OCI-LY3 (cell line): ENCODE measurements around the gene MPRIP.
"Not testable (repeated sequence)": the region's sequence is repeated elsewhere in the genome, so short reads cannot be mapped to it uniquely, and the experiment has no call there.

Experiments used
- H2AFZ ChIP-seq: fragments of 200-600, 300-600 bp; shearing (Covaris generic); 2 replicates; pipeline ENCODE4 v1.6.0; 2014; ENCODE audit warnings: antibody characterized with exemption, low read depth, low read length
- H3K27ac ChIP-seq: fragments of 200-600, 300-600 bp; sonication (generic); 2 replicates; pipeline ENCODE4 v1.5.1; 2014; ENCODE audit warnings: mild to moderate bottlenecking, low read length, moderate library complexity, mixed read lengths
- H3K27me3 ChIP-seq: fragments of 200-600, 300-600 bp; sonication (generic); 2 replicates; pipeline ENCODE4 v1.6.1; 2014; ENCODE audit warnings: low read depth, low read length, mixed read lengths
- H3K36me3 ChIP-seq: fragments of 200-600, 300-600 bp; sonication (generic); replicated peaks from 2 replicates; pipeline ENCODE3; 2014; ENCODE audit warnings: low read depth, low read length, mixed read lengths
- H3K4me1 ChIP-seq: fragments of 300-600, 200-600 bp; sonication (generic); 2 replicates; pipeline ENCODE4 v1.6.1; 2014; ENCODE audit warnings: low read length, mixed read lengths
- H3K4me2 ChIP-seq: fragments of 200-600, 300-600 bp; sonication (generic); 2 replicates; pipeline ENCODE4 v1.6.1; 2014; ENCODE audit warnings: low read length, mixed read lengths
- H3K4me3 ChIP-seq: fragments of 300-600, 200-600 bp; sonication (generic); 2 replicates; pipeline ENCODE4 v1.5.1; 2014; ENCODE audit warnings: antibody characterized with exemption, mild to moderate bottlenecking, low read length, moderate library complexity
- H3K79me2 ChIP-seq: fragments of 300-600, 200-600 bp; shearing (Covaris generic); 2 replicates; pipeline ENCODE4 v1.6.1; 2014; ENCODE audit warnings: mild to moderate bottlenecking, low read length, mixed read lengths
- H3K9ac ChIP-seq: fragments of 300-600, 200-600 bp; shearing (Covaris generic); 2 replicates; pipeline ENCODE4 v1.6.0; 2014; ENCODE audit warnings: mild to moderate bottlenecking, low read length, moderate library complexity
- H3K9me3 ChIP-seq: fragments of 200-600, 300-600 bp; shearing (Covaris generic); 2 replicates; pipeline ENCODE4 v1.6.1; 2014; ENCODE audit warnings: low read length, mixed read lengths; ENCODE audit not compliant: insufficient read depth
- H4K20me1 ChIP-seq: fragments of 200-600, 300-600 bp; sonication (generic); 2 replicates; pipeline ENCODE4 v1.6.1; 2016; ENCODE audit warnings: low read length, mixed read lengths; ENCODE audit not compliant: insufficient read depth
- EZH2phosphoT487 ChIP-seq: fragments of 200-600 bp; shearing (Covaris generic); IDR thresholded peaks from 2 replicates; pipeline ENCODE4 v1.6.1; 2018; ENCODE audit warnings: antibody characterized with exemption, mixed run types, low read depth
- TF ChIP-seq, protein P1 (sequence below): fragments of 200-600, 300-600 bp; sonication (generic); IDR thresholded peaks from 2 replicates; pipeline ENCODE4 v1.5.1; 2014; ENCODE audit warnings: antibody characterized with exemption, low read length, low read depth

MPRIP gene

DNA sequence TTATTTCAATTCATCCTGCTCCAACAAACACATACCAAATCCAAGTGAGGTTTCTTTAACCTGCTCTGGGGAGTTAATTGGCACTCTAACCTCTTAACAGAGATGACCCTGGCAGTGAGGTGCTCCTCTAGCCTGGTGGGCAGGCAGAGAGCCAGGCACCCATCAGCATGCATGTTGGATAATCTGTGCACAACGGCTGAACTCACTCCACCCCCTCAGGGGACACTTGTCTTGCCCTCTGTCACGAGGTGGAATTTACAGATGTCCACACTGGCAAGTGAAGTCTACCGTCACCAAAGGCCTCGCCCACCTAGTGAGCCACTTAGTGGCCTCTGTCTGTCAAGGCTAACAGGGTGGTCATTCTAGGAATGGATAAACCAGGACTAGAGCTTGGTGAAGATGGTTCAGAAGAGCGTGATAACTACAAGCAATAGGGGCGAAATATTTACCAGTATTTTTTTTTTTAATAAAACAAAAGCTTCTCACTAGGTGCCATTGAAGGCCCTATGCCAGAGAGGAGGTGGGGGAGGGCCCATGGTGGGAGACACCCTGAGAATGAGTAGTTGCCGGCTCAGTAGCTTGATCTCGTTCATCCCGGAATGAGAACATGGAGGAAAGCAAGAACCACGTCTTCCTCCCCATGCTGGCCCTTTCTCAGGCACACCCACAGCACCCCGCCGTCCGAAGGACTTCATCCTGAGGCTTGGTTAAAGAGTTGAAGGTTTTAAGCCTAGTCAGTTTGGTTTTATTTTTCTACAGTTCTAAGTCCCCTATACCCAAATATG lies 138.7 kb downstream of the MPRIP start:
- TF ChIP-seq EZH2phosphoT487 = no peak
- TF ChIP-seq, protein P1, sequence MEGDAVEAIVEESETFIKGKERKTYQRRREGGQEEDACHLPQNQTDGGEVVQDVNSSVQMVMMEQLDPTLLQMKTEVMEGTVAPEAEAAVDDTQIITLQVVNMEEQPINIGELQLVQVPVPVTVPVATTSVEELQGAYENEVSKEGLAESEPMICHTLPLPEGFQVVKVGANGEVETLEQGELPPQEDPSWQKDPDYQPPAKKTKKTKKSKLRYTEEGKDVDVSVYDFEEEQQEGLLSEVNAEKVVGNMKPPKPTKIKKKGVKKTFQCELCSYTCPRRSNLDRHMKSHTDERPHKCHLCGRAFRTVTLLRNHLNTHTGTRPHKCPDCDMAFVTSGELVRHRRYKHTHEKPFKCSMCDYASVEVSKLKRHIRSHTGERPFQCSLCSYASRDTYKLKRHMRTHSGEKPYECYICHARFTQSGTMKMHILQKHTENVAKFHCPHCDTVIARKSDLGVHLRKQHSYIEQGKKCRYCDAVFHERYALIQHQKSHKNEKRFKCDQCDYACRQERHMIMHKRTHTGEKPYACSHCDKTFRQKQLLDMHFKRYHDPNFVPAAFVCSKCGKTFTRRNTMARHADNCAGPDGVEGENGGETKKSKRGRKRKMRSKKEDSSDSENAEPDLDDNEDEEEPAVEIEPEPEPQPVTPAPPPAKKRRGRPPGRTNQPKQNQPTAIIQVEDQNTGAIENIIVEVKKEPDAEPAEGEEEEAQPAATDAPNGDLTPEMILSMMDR = no peak
- Histone ChIP-seq H3K4me3 (no peak overlapping the region), H4K20me1 (no peaks in the 10 kb centered on the region), H2AFZ (no peak overlapping the region), H3K9me3 (no peaks in the 10 kb centered on the region), H3K4me1 (peaks cover 24% of the 10 kb centered on the region), H3K27me3 (no peaks in the 10 kb centered on the region), H3K9ac (no peak overlapping the region), H3K27ac (no peak overlapping the region), H3K4me2 (no peak overlapping the region), H3K36me3 (peaks cover 7% of the 10 kb centered on the region), H3K79me2 (no peaks in the 10 kb centered on the region)

DNA sequence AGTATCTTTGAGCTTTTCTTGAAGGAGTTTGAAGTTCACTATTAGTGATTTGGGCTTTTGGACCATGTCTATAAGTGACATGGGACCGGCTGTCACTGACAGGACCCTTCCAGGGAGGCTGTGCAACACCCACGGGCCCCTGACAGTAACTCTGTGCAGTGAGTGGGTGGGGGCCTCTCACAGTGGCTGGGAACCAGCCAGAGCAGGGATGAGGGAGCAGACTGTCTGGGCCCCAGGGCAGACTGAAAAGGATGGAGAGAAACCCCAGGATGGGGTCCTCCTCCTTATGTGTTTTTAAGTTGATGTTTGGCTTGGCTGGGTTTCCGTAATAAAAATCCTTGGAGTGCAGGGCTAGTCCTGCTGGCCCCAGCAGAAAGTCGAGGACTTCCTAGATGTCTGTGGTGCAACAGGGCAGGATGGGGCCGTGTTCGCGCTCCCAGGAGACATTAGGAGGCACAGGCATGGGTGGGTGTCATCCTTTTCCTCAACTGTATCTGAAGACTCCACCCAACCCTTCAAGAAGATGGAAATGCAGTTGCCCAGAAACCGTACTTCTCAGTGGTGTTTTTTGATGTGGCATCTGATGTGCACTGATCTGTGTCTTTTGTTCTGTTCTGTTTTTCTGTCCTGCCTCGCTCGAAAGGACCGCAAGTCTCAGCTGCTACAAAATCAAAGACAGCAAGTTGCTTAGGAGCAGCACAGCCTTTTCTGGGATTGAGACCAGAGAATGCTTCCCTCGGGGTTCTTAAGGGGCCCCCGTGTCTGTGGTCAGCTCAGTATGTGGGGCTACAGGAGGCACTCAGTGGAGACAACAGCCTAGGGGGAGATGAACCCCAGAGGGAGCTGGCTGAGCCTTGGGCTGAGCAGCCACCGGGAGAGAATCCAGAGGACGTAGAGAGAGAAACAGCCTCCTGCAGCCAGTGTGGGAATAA lies 139.7 kb downstream of the MPRIP start:
- Histone ChIP-seq H3K27me3 (no peaks in the 10 kb centered on the region), H3K4me3 (no peak overlapping the region), H2AFZ (no peak overlapping the region), H4K20me1 (no peaks in the 10 kb centered on the region), H3K9me3 (no peaks in the 10 kb centered on the region), H3K9ac (no peak overlapping the region), H3K27ac (no peak overlapping the region), H3K4me2 (peak overlapping the region; percentile 48), H3K36me3 (peaks cover 7% of the 10 kb centered on the region), H3K4me1 (peaks cover 24% of the 10 kb centered on the region), H3K79me2 (no peaks in the 10 kb centered on the region)
- TF ChIP-seq EZH2phosphoT487 = no peak
- TF ChIP-seq, protein P1 = no peak

- Histone ChIP-seq H3K9me3 (no peaks in the 10 kb centered on the region), H3K4me2 (0 out of 2 replicates have a peak overlapping the region, but pooled peaks have one; percentile 48), H3K79me2 (no peaks in the 10 kb centered on the region), H2AFZ (no peak overlapping the region), H3K27me3 (no peaks in the 10 kb centered on the region), H3K27ac (no peak overlapping the region), H3K4me1 (peaks cover 24% of the 10 kb centered on the region), H3K9ac (no peak overlapping the region), H4K20me1 (no peaks in the 10 kb centered on the region), H3K4me3 (no peak overlapping the region), H3K36me3 (peaks cover 7% of the 10 kb centered on the region)
- no peak for TF ChIP-seq EZH2phosphoT487
- TF ChIP-seq, protein P1 = no peak
Observed at GRCh38 chr17:17182598-17183136, 140.4 kb downstream of the MPRIP start.

DNA sequence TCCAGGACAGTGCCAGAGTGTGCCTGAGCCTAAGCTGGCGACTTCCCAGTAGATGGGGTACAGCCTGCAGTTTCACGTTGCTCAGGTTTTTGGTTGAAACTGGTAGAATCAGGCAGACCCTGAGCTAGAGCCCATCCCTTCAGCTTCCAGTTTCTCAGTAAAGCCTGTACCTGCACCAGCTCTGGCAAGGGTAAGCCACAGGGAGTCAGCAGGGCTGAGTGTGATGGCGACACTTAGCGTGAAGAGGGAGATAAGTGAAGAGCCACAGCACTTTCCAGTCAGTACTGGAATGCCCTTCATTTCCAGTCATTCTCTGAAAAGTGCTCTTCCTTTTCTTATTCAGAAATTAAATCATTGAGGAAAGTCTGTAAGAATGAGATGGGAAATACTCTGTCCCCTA lies 141.5 kb downstream of the MPRIP start:
- Histone ChIP-seq H3K4me1 (peaks cover 24% of the 10 kb centered on the region), H2AFZ (no peak overlapping the region), H3K27me3 (no peaks in the 10 kb centered on the region), H4K20me1 (no peaks in the 10 kb centered on the region), H3K9ac (no peak overlapping the region), H3K4me2 (no peak overlapping the region), H3K9me3 (no peaks in the 10 kb centered on the region), H3K27ac (no peak overlapping the region), H3K79me2 (no peaks in the 10 kb centered on the region), H3K4me3 (no peak overlapping the region), H3K36me3 (peaks cover 7% of the 10 kb centered on the region)
- TF ChIP-seq, protein P1 = no peak
- TF ChIP-seq EZH2phosphoT487 = no peak

DNA sequence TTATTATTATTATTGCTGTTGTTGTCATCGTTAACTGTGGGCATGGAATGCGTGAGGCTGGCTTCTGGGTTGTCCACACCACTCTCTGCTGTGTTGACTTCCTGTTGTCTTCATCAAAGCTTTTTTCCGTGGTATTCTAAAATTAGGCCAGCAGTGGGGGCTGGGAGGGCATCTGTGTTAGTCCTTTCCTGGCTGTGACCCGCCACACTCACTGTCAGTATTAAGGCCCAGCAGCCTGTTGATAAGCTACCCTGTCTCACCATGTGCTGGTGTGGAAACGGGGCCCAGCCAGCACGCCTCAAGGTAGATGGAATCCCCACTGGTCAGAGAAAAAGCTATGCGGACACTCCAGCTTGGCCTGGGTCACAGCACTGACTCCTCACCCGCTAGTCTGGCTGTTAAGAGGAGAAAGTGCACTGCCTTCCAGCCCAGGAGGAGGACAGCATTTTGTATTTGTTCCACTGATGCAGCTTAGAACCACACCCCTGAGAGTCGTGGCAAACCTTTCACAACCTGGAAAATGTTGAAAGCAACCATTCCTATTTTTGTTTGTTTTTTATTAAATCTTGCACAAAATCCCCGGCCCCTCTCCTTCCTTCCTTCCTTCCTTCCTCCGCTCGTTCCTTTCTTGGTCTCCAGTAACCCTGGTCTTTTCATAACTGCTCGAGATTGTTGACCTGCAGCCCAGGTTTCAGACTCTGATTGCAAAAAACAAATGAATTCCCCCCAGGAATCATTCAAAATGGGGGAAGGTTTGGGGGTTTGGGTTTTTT lies 142.9 kb downstream of the MPRIP start:
- H3K79me2 ChIP-seq, H2AFZ ChIP-seq, H3K9ac ChIP-seq, H3K27me3 ChIP-seq, H3K4me3 ChIP-seq, H3K9me3 ChIP-seq, H4K20me1 ChIP-seq, H3K27ac ChIP-seq, H3K4me2 ChIP-seq, H3K36me3 ChIP-seq: not testable (repeated sequence)
- peaks cover 17% of the 10 kb centered on the region for H3K4me1 ChIP-seq
